Fibroblast of pulmonary artery (primary cell): ENCODE results near the gene GRSF1.

ENCODE experiments used
- DNase-seq: peaks from one replicate; pipeline ENCODE4 v3.0.0-alpha.2; 2010; ENCODE audit warnings: low read depth
- H3K4me3 ChIP-seq: replicated peaks from 2 replicates; pipeline ENCODE4 v1.5.1; 2011; ENCODE audit warnings: low read depth, mild to moderate bottlenecking, control low read depth, low read length, moderate library complexity
- CTCF ChIP-seq: IDR thresholded peaks from 2 replicates; pipeline ENCODE4 v1.5.1; 2011; ENCODE audit warnings: mild to moderate bottlenecking, control low read depth, low read length, inconsistent platforms; ENCODE audit errors: missing control alignments

GRSF1 gene

GRCh38 chr4:70816894-70817293 lies 22.8 kb downstream of the GRSF1 start:
- TF ChIP-seq CTCF, result no peak
- no peak for DNase-seq
- H3K4me3 ChIP-seq, result no peak overlapping the region

GRCh38 chr4:70815370-70815769 lies 24.3 kb downstream of the GRSF1 start:
- DNase-seq, result no peak
- H3K4me3 ChIP-seq, result no peak overlapping the region

GRCh38 chr4:70808151-70808550 lies 31.5 kb downstream of the GRSF1 start:
- H3K4me3 ChIP-seq, result no peak overlapping the region
- TF ChIP-seq CTCF, result no peak
- DNase-seq, result no peak

More at GRCh38 chr4:70815370-70815769, 24.3 kb downstream of the GRSF1 start:
- TF ChIP-seq CTCF, result no peak

DNA sequence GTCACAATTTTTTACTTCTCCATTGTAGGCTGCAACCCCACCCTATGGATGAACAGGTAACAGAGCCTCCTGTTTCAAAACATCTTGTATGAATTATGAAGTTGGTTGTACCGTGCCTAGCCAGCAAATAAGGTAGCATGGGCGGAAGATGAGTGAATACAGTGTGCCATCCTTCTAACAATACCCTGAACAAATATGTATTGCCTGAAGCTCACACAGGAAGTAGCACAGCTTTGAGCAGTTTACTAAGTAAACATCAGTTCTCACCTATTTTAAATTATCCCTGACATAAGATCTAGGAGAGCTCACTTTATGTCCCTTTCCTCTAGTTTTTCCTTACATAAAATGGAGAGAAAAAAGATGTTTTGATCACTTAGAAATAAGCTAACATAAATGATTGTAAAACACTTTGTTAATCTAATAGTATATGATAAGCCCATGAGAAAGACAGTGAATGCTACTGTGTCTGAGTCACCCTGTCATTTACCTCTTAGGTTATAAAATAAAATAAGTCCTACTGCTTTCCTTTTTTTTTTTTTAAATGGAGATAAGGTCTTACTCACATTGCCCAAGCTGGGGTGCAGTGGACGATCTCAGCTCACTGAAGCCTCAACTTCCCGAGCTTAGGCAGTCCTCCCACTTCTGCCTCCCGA lies 36.6 kb downstream of the GRSF1 start:
- TF ChIP-seq CTCF, result no peak
- no peak for DNase-seq
- no peak overlapping the region for H3K4me3 ChIP-seq

GRCh38 chr4:70801265-70801809 lies 38.4 kb downstream of the GRSF1 start:
- no peak for DNase-seq
- TF ChIP-seq CTCF, result no peak
- no peak overlapping the region for H3K4me3 ChIP-seq

- no peak for DNase-seq
- TF ChIP-seq CTCF, result no peak
- H3K4me3 ChIP-seq, result no peak overlapping the region
Observed at GRCh38 chr4:70793626-70794025, 46.1 kb downstream of the GRSF1 start.

GRCh38 chr4:70788733-70789132 lies 51.0 kb downstream of the GRSF1 start:
- no peak for DNase-seq
- TF ChIP-seq CTCF, result no peak
- no peak overlapping the region for H3K4me3 ChIP-seq
